Right lobe of liver (tissue), 4 donors: Measurements from ENCODE around the gene HEPHL1.

Experiments used
- CTCF ChIP-seq, 4 donors: fragments of 200-600 bp in 3 of 4; fragments of 450-650 bp in 1 of 4; IDR thresholded peaks; one replicate each; pipeline versions ENCODE4 v1.5.1 to v1.8.0; 2016 to 2022; ENCODE audit warnings: antibody characterized with exemption in 4 of 4, mild to moderate bottlenecking in 2 of 4
- POLR2A ChIP-seq: fragments of 450-650 bp; IDR thresholded peaks from one replicate; pipeline ENCODE4 v1.6.1; 2017; ENCODE audit warnings: antibody characterized with exemption, mild to moderate bottlenecking
- donor health status: DM: no; HTN: no; CAD: no.
- donor health status: DM: no; HTN: no; CAD: no.
- donor health status: DM: no; HTN: yes; CAD: no.

GRCh38 chr11:94147433-94147845, 126.3 kb downstream of the HEPHL1 start:
- no peak for TF ChIP-seq CTCF (IDR thresholded peaks at IDR 0.05)
- TF ChIP-seq POLR2A: no peak
